Gastrocnemius medialis (tissue), 4 donors: Measurements from ENCODE around the gene LHX1.

ENCODE experiments used
- CTCF ChIP-seq, 5 experiments: fragments of 450-650 bp in 3 of 5; fragments of 200-600 bp in 2 of 5; sonication (generic) in 2 of 5; IDR thresholded peaks in 4 of 5; conservative IDR thresholded peaks in 1 of 5; 1 replicate in 4 of 5; 2 replicates in 1 of 5; pipeline ENCODE4 v1.5.1; 2016 to 2019; ENCODE audit warnings: antibody characterized with exemption in 5 of 5, mild to moderate bottlenecking in 3 of 5, moderate library complexity in 3 of 5
- POLR2A ChIP-seq, 2 donors: fragments of 450-650 bp; IDR thresholded peaks; one replicate each; pipeline ENCODE4 v1.6.1; 2017; ENCODE audit warnings: antibody characterized with exemption in 2 of 2, mild to moderate bottlenecking in 2 of 2, moderate library complexity in 2 of 2

GRCh38 chr17:36919407-36919968, 17.8 kb upstream of the LHX1 start:
- no peak for TF ChIP-seq CTCF (IDR thresholded peaks at IDR 0.05 in 4 of 5, conservative IDR thresholded peaks at IDR 0.05 in 1 of 5)
- TF ChIP-seq POLR2A (IDR thresholded peaks at IDR 0.05) = no peak
